PFSK-1 (cell line): Measurements from ENCODE around the gene HACD2.

ENCODE experiments used
- FOXP2 ChIP-seq: optimal IDR thresholded peaks from 2 replicates; pipeline ENCODE3; 2011; ENCODE audit warnings: borderline replicate concordance, control low read depth, inconsistent platforms; ENCODE audit not compliant: insufficient read depth; ENCODE audit errors: extremely low read length, extremely low read depth
- POLR2AphosphoS5 ChIP-seq: IDR thresholded peaks from 2 replicates; pipeline ENCODE4 v1.6.1; 2012; ENCODE audit warnings: low read depth, mild to moderate bottlenecking, control low read depth, low read length, moderate library complexity
- REST ChIP-seq, 2 experiments: IDR thresholded peaks; 2 replicates each; pipeline versions ENCODE4 v1.6.1 to v1.8.0; 2011 to 2012; ENCODE audit warnings: low read depth in 2 of 2, low read length in 2 of 2, control low read depth in 1 of 2, inconsistent platforms in 1 of 2, mild to moderate bottlenecking in 1 of 2, moderate library complexity in 1 of 2; ENCODE audit not compliant: insufficient read depth in 1 of 2
- SIN3A ChIP-seq: IDR thresholded peaks from 2 replicates; pipeline ENCODE4 v1.6.1; 2012; ENCODE audit warnings: mild to moderate bottlenecking, low read length, moderate library complexity, borderline replicate concordance; ENCODE audit not compliant: insufficient read depth
- TAF1 ChIP-seq: IDR thresholded peaks from 2 replicates; pipeline ENCODE4 v1.6.1; 2012; ENCODE audit warnings: low read length, control low read depth, borderline replicate concordance; ENCODE audit not compliant: insufficient read depth

- TF ChIP-seq REST (IDR thresholded peaks at IDR 0.05; ENCODE audit: insufficient read depth in 1 of 2, low read depth in 2 of 2, low read length in 2 of 2) (no peak), POLR2AphosphoS5 (no peak), SIN3A (no peak), TAF1 (no peak), FOXP2 (no peak)
Measured at GRCh38 chr3:123621186-123621849, 36.5 kb upstream of the HACD2 start.
